H7 (cell line): Measurements from ENCODE around the gene ENO4. TPM values are rescaled to one million over a fixed set of nuclear protein-coding genes. Genes with fewer than 3 reads are reported as not detected.

ENCODE experiments used
- DNase-seq: peaks from one replicate; pipeline ENCODE4 v3.0.0; 2012
- H3K27me3 ChIP-seq: 2 replicates; pipeline ENCODE4 v1.6.0; 2011; ENCODE audit warnings: mild to moderate bottlenecking, low read length; ENCODE audit not compliant: control insufficient read depth, insufficient read depth
- H3K36me3 ChIP-seq: replicated peaks from 2 replicates; pipeline ENCODE4 v1.5.1; 2011; ENCODE audit warnings: low read length; ENCODE audit not compliant: control insufficient read depth, insufficient read depth
- H3K4me3 ChIP-seq: 2 replicates; pipeline ENCODE4 v1.5.1; 2011; ENCODE audit warnings: low read depth, mild to moderate bottlenecking, control low read depth, low read length, moderate library complexity; ENCODE audit not compliant: insufficient read depth
- total RNA-seq: library from RNA; depleted of rRNA; stranded (reverse); fragments of >200 nt; shearing (Covaris generic); gene quantifications from 2 replicates; pipeline ENCODE4 v1.2.3, GENCODE V29; 2014

The ENO4 gene
- total RNA-seq, 1 experiment from 2014 or later = 0.94 TPM

- H3K27me3 ChIP-seq = no peaks in the 10 kb centered on the region
- no peaks in the 10 kb centered on the region for H3K36me3 ChIP-seq
- DNase-seq = no peak
- no peak overlapping the region for H3K4me3 ChIP-seq
These were observed 19.4 kb downstream of the ENO4 start for GRCh38 chr10:116868722-116869121.

- Histone ChIP-seq H3K36me3 (no peaks in the 10 kb centered on the region), H3K27me3 (no peaks in the 10 kb centered on the region), H3K4me3 (no peak overlapping the region)
- no peak for DNase-seq
These were observed 21.6 kb downstream of the ENO4 start for GRCh38 chr10:116870949-116871348.

GRCh38 chr10:116873134-116873533 is 23.8 kb downstream of the ENO4 start:
- peak; percentile 58 for DNase-seq
- no peak overlapping the region for H3K4me3 ChIP-seq
- H3K27me3 ChIP-seq = no peaks in the 10 kb centered on the region
- H3K36me3 ChIP-seq = no peaks in the 10 kb centered on the region

GRCh38 chr10:116875897-116876296 is 26.6 kb downstream of the ENO4 start:
- no peak overlapping the region for H3K4me3 ChIP-seq
- DNase-seq = no peak
- no peaks in the 10 kb centered on the region for H3K27me3 ChIP-seq
- no peaks in the 10 kb centered on the region for H3K36me3 ChIP-seq

- H3K36me3 ChIP-seq = no peaks in the 10 kb centered on the region
- H3K4me3 ChIP-seq = no peak overlapping the region
- DNase-seq = no peak
- no peaks in the 10 kb centered on the region for H3K27me3 ChIP-seq
These were observed 28.1 kb downstream of the ENO4 start for GRCh38 chr10:116877391-116877790.

- no peak overlapping the region for H3K4me3 ChIP-seq
- H3K27me3 ChIP-seq = no peaks in the 10 kb centered on the region
- H3K36me3 ChIP-seq = no peaks in the 10 kb centered on the region
- DNase-seq = no peak
These were observed 28.8 kb downstream of the ENO4 start for GRCh38 chr10:116878123-116878522.

- Histone ChIP-seq H3K36me3 (no peaks in the 10 kb centered on the region), H3K4me3 (no peak overlapping the region), H3K27me3 (no peaks in the 10 kb centered on the region)
- no peak for DNase-seq
These were observed 30.5 kb downstream of the ENO4 start for GRCh38 chr10:116879817-116880216.

- no peaks in the 10 kb centered on the region for H3K36me3 ChIP-seq
- no peaks in the 10 kb centered on the region for H3K27me3 ChIP-seq
- no peak overlapping the region for H3K4me3 ChIP-seq
- no peak for DNase-seq
These were observed 31.6 kb downstream of the ENO4 start for GRCh38 chr10:116880716-116881482.

- Histone ChIP-seq H3K36me3 (no peaks in the 10 kb centered on the region), H3K4me3 (no peak overlapping the region), H3K27me3 (no peaks in the 10 kb centered on the region)
- no peak for DNase-seq
These were observed 33.3 kb downstream of the ENO4 start for GRCh38 chr10:116882639-116883038.

GRCh38 chr10:116886772-116887171 is 37.5 kb downstream of the ENO4 start:
- no peak overlapping the region for H3K4me3 ChIP-seq
- DNase-seq = peak; percentile 41
- H3K27me3 ChIP-seq = no peaks in the 10 kb centered on the region
- no peaks in the 10 kb centered on the region for H3K36me3 ChIP-seq

GRCh38 chr10:116888380-116889055 is 39.2 kb downstream of the ENO4 start:
- Histone ChIP-seq H3K4me3 (no peak overlapping the region), H3K27me3 (no peaks in the 10 kb centered on the region), H3K36me3 (no peaks in the 10 kb centered on the region)
- peak; percentile 54 for DNase-seq

GRCh38 chr10:116889066-116889465 is 39.8 kb downstream of the ENO4 start:
- DNase-seq = no peak
- Histone ChIP-seq H3K36me3 (no peaks in the 10 kb centered on the region), H3K4me3 (no peak overlapping the region), H3K27me3 (no peaks in the 10 kb centered on the region)

- Histone ChIP-seq H3K4me3 (no peak overlapping the region), H3K27me3 (no peaks in the 10 kb centered on the region), H3K36me3 (no peaks in the 10 kb centered on the region)
- DNase-seq = no peak
These were observed 41.9 kb downstream of the ENO4 start for GRCh38 chr10:116891208-116891607.

- Histone ChIP-seq H3K36me3 (no peaks in the 10 kb centered on the region), H3K4me3 (no peak overlapping the region)
- no peak for DNase-seq
These were observed 43.8 kb downstream of the ENO4 start for GRCh38 chr10:116892907-116893685.

GRCh38 chr10:116893686-116894037 is 44.4 kb downstream of the ENO4 start:
- H3K4me3 ChIP-seq = no peak overlapping the region
- DNase-seq = no peak
- H3K36me3 ChIP-seq = no peaks in the 10 kb centered on the region; the same call in 1 of the 2 replicates
- no peaks in the 10 kb centered on the region for H3K27me3 ChIP-seq

More at GRCh38 chr10:116892907-116893685, 43.8 kb downstream of the ENO4 start:
- no peaks in the 10 kb centered on the region for H3K27me3 ChIP-seq
